Measurements from ENCODE around the gene PIK3CA.
"Not testable (repeated sequence)": the region's sequence is repeated elsewhere in the genome, so short reads cannot be mapped to it uniquely, and the experiment has no call there.

PIK3CA gene

DNA sequence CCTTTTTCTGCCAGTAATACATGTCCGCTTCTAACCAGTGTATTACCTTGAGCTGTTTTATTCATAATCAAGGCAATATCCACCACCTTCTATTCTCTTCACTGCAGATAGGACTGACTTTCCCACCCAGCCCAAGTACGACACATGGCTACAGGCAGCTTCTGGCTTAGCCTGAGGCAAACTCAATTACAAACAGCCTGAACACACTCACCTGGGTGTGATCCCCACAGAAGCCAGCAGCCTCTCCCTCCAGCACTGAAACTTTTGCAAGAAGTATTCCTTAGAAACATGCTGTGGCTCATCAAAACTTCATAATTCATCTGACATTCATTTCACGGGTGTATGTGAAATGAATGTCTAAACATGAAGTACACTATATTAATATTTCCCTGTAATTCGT, 116.3 kb downstream of the PIK3CA start:
- DNase-seq (ENCODE audit: low read depth): no peak

DNA sequence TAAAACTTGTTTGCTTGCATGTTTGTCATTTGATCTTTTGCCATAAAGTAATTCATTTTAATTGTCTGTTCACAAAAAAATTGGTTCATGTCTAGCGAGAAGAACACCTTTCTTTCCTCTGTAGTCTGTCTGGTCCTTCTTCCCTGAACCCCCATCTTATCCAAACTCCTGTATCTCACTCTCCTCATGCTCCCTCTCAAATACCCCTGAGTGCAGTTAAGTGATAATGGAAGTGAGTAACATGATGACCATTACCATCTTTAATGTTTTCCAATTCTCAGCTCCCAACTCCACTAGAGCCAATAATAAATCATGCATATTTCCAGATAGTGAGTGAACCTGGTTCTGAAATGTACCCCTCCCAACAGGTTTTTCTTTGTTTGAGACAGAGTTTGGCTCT, 116.9 kb downstream of the PIK3CA start:
- no peak for DNase-seq (ENCODE audit: low read depth)

DNA sequence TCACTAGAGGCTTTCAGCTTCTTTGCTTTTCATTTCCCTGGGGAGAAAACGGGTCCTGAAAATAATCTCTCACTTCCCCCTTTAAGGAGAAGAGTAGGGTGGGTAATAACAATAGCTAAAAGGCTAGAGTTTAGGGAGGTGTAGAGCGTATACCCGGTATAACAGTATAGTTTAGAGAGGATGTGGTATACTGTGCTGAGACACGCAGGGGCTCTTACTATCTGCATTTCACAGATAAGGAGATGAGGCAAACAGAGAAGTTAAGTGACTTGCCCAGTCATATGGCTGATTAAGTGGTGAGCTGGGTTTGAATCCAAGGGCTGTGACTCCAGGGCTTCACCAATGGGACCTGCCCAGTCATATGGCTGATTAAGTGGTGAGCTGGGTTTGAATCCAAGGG, 117.7 kb downstream of the PIK3CA start:
- no peak for DNase-seq (ENCODE audit: low read depth)

DNA sequence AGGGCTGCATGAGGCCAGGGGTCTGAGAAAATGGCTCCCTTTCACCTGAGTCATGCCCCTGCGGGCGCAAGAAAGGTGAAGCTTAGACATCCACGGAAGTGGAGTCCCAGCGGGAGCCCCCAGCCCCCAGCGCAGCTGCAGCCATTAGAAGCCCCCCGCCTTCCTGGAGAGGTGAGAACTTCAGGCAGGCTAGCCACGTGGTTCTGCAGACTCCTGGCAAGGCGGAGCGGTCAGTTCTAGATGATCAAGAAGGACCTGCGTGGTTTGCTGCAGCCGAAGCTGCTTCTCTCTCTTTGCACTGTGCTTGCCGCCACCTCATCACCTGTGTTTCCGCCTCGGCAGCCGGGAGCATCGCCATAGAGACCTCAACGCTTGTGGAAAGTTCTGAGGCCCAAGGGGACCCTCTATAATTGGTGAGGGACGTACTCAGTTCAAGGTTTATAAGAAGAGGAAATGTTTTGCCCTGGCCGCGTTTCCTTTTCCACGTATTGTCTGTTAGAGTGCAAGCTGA, 118.6 kb downstream of the PIK3CA start:
- no peak for DNase-seq (ENCODE audit: low read depth)

DNA sequence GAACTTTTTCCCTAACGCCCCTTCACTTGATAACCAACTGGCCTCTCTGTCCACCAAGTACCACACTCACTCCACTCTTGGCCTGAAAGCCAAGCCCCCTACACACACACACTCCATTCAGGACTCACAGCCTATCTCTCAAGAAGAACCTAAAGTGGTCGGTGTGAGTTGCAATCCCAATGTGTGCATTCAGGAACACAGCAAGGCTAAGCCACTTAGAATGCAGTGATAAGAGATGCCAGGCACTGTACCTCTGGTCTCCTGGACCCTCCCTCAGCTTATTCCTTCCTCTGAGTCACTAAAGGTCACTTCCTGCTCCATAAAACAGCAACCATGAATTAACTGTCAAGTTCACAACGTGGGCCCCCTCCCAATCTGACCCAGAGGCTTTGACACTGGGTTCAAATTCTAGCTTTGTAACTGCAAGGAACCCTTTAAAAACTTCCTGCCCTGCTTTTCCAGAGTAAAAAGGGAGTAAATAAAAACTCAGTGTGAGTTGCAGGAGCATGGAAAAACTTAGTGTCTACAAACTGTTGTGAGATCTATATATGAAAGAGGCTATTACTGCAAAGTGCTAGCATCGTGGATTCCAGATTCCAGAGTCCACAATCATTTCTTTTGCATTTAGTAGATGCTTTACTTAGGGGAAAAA, 120.4 kb downstream of the PIK3CA start:
- no peak for DNase-seq (ENCODE audit: low read depth)

DNA sequence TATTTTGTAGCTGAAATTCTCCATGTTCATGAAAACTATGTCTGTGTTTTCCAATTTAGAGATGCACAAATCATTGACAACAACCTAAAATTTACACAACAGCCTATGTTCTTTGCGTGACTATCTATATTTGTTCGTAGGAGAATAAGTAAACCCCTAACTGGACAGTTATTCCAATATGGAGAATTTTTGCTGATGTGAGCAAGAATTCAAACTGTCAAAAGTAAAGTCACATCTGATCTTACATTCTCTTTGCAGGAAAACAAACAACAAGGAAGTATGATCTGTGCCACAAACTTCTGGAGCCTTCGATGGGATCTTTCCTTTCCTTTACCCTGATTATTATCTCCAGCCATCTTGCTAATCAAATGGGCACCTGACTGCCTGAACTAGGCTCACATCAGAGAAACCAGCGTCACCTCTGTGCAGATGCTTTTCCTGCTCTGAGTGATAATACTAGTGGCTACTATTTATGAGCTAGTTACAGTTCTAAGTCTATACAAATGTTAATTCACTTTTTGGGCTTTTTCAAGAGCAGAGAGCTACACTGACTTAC, 121.1 kb downstream of the PIK3CA start:
- DNase-seq (ENCODE audit: low read depth): no peak

DNA sequence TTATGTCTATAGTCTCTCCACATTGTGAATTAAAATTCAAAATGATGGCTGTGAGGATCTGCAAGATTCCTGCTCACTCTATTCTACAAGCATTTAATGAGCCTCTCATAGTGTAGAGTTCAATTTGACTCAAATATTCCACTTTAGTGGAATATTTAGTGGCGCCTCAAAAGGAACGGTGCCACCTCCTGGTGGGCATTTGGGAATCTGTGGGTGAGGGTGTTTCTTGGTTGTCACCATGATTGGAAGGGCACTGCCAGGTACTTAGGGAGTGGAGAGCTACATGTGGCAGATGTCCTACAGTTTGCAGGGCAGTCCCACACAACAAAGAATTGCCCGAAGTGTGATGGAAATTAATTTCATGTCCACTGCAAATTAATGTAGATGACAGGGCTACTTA, 124.2 kb downstream of the PIK3CA start:
- no peak for DNase-seq (ENCODE audit: low read depth)

DNA sequence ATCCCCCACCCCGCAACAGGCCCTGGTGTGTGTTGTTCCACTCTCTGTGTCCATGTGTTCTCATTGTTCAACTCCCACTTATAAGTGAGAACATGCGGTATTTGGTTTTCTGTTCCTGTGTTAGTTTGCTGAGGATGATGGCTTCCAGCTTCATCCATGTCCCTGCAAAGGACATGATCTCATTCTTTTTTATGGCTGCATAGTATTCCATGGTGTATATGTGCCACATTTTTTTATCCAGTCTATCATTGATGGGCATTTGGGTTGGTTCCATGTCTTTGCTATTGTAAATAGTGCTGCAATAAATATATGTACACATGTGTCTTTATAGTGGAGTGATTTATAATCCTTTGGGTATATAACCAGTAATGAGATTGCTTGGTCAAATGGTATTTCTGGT, 126.3 kb downstream of the PIK3CA start:
- DNase-seq (ENCODE audit: low read depth): not testable (repeated sequence)

DNA sequence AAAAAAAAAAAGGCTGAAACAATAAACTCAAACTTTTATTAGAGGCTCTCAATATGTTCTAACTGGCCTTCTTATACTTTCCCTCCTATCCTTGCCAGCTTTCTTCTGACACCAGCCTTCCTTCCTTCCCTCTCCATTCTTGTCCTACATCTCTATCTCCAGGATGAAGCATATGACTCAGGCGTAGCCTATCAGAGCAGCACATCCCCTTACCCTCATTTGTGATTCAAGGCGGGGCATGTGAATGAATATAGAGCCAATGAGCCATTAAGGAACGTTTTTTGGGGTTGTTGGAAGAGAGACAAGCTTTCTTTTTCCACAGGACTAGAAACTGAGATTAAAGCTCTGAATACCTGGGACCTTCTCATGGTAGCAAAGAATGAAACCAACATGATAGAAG, 127.8 kb downstream of the PIK3CA start:
- DNase-seq (ENCODE audit: low read depth): no peak

DNA sequence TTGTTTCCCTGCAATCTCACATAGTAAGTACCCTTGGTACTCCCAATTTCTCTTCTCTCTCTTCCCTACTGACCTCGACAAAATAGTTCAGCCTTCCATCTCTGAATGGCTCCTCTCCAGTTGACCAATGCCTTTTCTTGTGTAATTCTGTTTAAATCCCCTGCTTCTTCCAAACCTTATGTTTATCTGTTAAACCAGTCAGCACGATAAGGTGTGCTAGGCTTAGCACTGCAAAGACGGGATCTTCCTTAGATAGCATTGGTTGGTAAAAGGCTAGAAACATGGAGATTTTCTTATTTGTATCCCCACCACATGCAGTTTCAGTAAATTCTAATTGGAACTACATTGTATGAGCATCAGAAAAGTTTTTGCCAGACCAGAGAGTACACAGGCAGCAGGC, 128.6 kb downstream of the PIK3CA start:
- no peak for DNase-seq (ENCODE audit: low read depth)

DNA sequence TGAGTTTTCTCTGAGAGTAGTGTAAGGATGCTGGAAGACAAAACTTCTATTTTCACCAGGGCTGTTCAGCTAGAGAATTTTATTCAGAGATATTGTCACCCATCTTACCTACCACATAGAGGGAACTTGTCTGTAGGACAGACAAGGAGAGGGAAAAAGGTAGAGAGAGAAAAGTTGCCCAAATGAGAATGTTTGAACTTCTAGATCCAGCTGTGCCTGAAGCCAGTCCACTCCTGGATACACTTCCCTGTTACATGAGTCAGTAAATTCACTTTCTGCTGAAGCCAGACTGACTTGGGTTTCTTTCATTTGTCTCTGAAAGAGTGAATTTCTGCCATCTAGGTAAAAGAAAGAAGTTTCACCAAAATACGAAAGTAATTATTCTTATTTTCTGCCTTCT, 130.0 kb downstream of the PIK3CA start:
- DNase-seq (ENCODE audit: low read depth): no peak

DNA sequence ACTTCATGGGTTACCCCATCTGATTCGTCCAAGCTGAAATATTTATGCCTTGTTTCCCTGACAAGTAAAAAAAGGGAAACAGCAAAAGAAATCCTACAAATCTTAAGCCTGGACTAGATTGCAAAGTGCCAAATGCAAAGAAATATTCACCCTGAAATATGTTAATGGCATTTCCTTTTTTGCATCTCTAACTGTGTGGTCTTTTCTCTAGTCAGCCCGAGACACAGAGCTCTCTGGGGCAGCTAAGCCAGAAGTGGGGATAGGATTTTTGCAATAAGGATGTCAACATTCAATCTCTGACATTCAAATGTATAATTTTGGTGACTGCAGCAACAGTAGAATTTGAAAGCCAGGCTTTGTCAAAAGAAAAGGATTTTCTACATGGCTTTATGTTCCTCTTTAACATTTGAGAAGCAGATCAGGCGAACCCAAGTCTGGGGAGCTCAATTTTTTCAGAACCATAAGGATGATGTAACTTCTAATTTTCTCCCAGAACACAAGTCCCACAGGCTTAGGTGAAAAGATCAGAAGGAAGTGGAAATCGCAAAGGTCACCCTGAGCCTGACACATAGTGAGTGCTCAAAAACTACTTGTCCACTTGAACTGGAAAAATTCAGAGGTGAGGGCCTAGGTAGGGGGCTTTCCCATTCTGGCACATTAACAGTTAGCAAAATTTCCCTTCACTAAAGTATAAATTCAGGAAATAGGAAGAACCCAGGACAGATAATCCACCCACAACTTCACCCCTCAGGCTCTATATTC, 131.0 kb downstream of the PIK3CA start:
- DNase-seq (ENCODE audit: low read depth): no peak

DNA sequence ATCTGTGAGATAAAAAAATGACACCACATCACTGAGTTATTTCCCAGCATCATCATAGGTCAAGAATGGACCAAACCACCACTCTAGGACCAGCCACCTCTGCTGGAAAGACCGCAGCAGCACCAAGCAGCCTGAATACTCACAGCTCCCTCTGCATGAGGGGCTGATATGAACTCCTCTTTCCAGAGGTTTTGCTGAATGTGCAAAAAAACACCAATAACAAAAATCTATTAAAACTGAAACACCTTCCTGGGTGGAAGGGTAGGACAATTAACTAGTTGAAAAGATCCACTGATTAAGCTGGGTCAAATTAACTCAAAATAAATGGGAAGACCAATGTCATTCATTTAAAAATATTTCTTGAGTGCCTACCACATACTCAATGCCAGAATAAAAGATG, 131.7 kb downstream of the PIK3CA start:
- DNase-seq (ENCODE audit: low read depth): no peak

DNA sequence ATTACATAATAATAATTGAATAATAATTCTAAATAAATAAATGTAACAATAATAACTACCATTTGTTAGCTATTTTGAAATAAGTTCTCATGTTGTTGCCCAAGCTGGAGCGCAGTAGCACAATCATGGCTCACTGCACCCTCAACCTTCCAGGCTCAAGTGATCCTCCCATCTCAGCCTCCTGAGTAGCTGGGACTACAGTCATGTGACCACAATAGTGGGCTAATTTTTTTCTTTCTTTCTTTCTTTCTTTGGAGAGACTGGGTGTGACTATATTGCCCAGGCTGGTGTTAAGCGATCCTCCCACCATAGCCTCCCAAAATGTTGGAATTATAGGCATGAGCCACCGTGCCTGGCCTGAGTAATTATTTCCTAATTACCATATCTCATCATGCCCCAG, 133.7 kb downstream of the PIK3CA start:
- no peak for DNase-seq (ENCODE audit: low read depth)

DNA sequence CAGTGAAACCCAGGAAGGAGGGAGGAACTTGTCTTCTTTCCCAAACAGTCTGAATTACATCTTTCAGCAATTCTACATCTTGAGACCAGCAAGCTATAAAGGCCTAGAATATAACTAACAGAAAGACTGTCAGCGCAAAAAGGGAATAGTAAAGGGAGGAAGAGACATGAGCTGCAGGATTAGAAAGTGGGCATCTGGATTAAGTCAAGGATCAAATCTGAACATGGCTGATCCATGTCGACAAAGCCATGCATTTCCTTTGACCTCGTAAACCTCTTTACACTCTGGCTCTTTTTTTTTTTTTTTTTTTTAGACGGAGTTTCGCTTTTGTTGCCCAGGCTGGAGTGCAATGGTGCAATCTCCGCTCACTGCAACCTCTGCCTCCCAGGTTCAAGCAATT, 138.2 kb downstream of the PIK3CA start:
- no peak for DNase-seq (ENCODE audit: low read depth)

DNA sequence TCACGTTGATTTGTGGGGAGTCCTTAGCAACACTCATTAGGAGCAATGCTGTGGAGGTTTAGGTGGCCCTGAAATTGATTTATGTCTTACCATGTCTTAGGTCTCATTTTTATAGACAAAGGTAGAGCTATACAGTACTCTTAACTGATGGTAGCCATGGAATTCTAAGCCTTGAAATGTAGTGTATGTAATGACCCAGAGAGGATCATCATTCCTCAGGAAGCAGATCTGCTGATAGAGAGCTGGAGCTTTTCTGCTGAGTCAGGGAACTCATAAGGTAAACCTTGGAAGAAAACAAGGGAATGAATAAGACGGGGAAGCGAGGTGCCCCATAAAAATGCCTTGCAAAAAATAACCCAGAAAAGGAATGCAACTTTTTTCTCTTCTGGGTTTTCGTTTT, 140.7 kb downstream of the PIK3CA start:
- no peak for DNase-seq (ENCODE audit: low read depth)

DNA sequence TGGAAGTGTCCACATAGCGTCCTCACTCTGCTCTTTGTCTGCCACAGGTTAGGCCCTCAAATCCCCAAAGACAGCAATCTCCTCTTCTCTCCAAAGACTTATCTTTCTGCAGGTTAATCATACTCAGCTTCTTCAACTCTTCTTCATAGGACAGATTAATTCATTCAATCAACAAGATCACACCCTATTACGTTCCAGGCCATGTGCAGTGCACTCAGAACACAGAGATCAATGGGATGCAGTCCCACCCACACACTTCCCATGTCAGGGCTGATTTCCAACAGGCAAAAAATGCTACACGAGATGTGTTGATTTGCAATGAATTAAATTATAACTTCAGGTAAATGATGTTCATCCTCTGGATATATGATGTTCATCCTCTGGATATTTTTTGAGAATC, 141.1 kb downstream of the PIK3CA start:
- no peak for DNase-seq (ENCODE audit: low read depth)

All from stimulated activated CD8-positive, alpha-beta memory T cell treated with anti-CD3 and anti-CD28 coated beads, Interleukin-7, amount 100 ng/mL, for 24 hours (primary cell).